A673 (cell line): ENCODE data around the gene KRTAP19-7. TPM values are rescaled to one million over a fixed set of nuclear protein-coding genes. Genes with fewer than 3 reads are reported as not detected.

ENCODE experiments used
- BruUV-seq: library from RNA; stranded (reverse); fragments of 400-500 nt; replicated peaks from 2 replicates; lab custom pipeline; 2021; lab: Mats Ljungman, UMichigan
- CTCF ChIA-PET: fragments of 300-600 bp; sonication (Branson Sonifier 250); formaldehyde crosslinking; loops from one replicate; lab custom pipeline; 2022; ENCODE audit warnings: antibody characterized with exemption; lab: Charles Lee
- POLR2A ChIA-PET: fragments of 300-600 bp; sonication (Branson Sonifier 250); formaldehyde crosslinking; loops from one replicate; lab custom pipeline; 2022; ENCODE audit warnings: antibody characterized with exemption; ENCODE audit not compliant: low non-redundant PET; lab: Charles Lee
- DNase-seq: peaks from one replicate; pipeline ENCODE4 v3.0.0-alpha.2; 2015; ENCODE audit warnings: low spot score
- H3K27ac ChIP-seq: fragments of 200-600 bp; sonication (generic); 2 replicates; pipeline ENCODE4 v1.5.1; 2016; ENCODE audit warnings: mixed run types, low read depth, mild to moderate bottlenecking, mixed read lengths, antibody characterized with exemption, low read length; ENCODE audit not compliant: poor library complexity, severe bottlenecking
- H3K27me3 ChIP-seq: fragments of 200-600 bp; sonication (generic); replicated peaks from 2 replicates; pipeline ENCODE4 v1.6.1; 2017; ENCODE audit warnings: mixed run types, low read depth, mild to moderate bottlenecking, mixed read lengths, antibody characterized with exemption, low read length; ENCODE audit not compliant: insufficient read depth, poor library complexity
- H3K36me3 ChIP-seq: fragments of 200-600 bp; sonication (generic); 2 replicates; pipeline ENCODE4 v1.6.1; 2016; ENCODE audit warnings: mixed run types, mild to moderate bottlenecking, mixed read lengths, antibody characterized with exemption, low read length; ENCODE audit not compliant: insufficient read depth, poor library complexity, severe bottlenecking
- H3K4me1 ChIP-seq: fragments of 200-600 bp; sonication (generic); 2 replicates; pipeline ENCODE4 v1.6.1; 2017; ENCODE audit warnings: mixed run types, mild to moderate bottlenecking, mixed read lengths, antibody characterized with exemption, low read length; ENCODE audit not compliant: insufficient read depth, poor library complexity, severe bottlenecking
- H3K4me3 ChIP-seq: fragments of 200-600 bp; sonication (generic); 2 replicates; pipeline ENCODE4 v1.5.1; 2016; ENCODE audit warnings: low read depth, mixed run types, mild to moderate bottlenecking, mixed read lengths, low read length; ENCODE audit not compliant: poor library complexity, severe bottlenecking
- H3K9me3 ChIP-seq: fragments of 200-600 bp; sonication (generic); 2 replicates; pipeline ENCODE4 v1.6.1; 2016; ENCODE audit warnings: mixed run types, low read depth, mild to moderate bottlenecking, mixed read lengths, antibody characterized with exemption, low read length; ENCODE audit not compliant: poor library complexity, severe bottlenecking
- EZH2 ChIP-seq: fragments of 200-600 bp; sonication (generic); IDR thresholded peaks from 2 replicates; pipeline ENCODE4 v1.6.1; 2017; ENCODE audit warnings: borderline replicate concordance, low read depth, mild to moderate bottlenecking, mixed read lengths, antibody characterized with exemption, low read length; ENCODE audit not compliant: poor library complexity, severe bottlenecking
- intact Hi-C: fragments of 100-400 bp; cut with micrococcal nuclease; formaldehyde crosslinking; loops from one replicate; pipeline ENCODE4 v1.10.0; 2022; ENCODE audit not compliant: unreplicated experiment
- total RNA-seq: library from RNA; stranded (reverse); gene quantifications from 2 replicates; pipeline ENCODE4 v1.2.3, GENCODE V29; 2021
- TF ChIP-seq, protein P1 (sequence below): fragments of 300-800, 200-600 bp; sonication (generic); conservative IDR thresholded peaks from 2 replicates; pipeline ENCODE4 v1.5.1; 2017; ENCODE audit warnings: low read depth, mild to moderate bottlenecking, antibody characterized with exemption, low read length, moderate library complexity, mixed read lengths

Gene KRTAP19-7
- total RNA-seq, 1 experiment from 2014 or later = not detected

DNA sequence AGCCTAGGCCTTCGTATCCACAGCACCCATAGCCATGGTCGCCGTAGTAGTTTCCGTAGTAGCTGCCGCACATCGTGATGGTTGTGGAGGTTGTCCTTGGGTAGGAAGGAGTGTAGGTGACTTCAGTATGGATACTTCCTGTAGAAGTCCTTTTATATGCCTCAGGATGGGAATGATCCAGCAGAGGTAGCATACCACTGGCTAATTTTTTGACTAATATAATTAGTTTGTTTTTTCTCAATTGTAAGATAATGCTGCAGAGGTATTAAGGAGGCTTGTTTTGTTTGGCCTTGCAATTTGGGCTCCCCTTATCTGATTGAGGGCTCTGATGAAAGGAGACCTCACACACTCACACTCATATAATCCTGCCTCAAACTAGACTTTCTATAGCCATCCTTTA lies 37.7 kb upstream of the KRTAP19-7 start, which contains the start of gene KRTAP6-2:
TSS of gene KRTAP6-2 (minus strand) at position 101 of the 400 bp plus-strand sequence. CDS start at position 73, 28 bp downstream.
- peaks cover 10% of the 10 kb centered on the region for H3K9me3 ChIP-seq
- CTCF ChIA-PET = no interaction called here
- H3K4me1 ChIP-seq = no peaks in the 10 kb centered on the region
- BruUV-seq = no TSS peak
- H3K27ac ChIP-seq = no peak within 1 kb of the TSS
- no peaks in the 10 kb centered on the region for H3K36me3 ChIP-seq
- POLR2A ChIA-PET = no interaction called here
- intact Hi-C loops = no loop called here
- TF ChIP-seq, protein P1, sequence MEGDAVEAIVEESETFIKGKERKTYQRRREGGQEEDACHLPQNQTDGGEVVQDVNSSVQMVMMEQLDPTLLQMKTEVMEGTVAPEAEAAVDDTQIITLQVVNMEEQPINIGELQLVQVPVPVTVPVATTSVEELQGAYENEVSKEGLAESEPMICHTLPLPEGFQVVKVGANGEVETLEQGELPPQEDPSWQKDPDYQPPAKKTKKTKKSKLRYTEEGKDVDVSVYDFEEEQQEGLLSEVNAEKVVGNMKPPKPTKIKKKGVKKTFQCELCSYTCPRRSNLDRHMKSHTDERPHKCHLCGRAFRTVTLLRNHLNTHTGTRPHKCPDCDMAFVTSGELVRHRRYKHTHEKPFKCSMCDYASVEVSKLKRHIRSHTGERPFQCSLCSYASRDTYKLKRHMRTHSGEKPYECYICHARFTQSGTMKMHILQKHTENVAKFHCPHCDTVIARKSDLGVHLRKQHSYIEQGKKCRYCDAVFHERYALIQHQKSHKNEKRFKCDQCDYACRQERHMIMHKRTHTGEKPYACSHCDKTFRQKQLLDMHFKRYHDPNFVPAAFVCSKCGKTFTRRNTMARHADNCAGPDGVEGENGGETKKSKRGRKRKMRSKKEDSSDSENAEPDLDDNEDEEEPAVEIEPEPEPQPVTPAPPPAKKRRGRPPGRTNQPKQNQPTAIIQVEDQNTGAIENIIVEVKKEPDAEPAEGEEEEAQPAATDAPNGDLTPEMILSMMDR = no peak
- TF ChIP-seq EZH2 = no peak
- H3K4me3 ChIP-seq = no peak within 1 kb of the TSS
- no peak for DNase-seq
- H3K27me3 ChIP-seq = no peaks in the 10 kb centered on the region

DNA sequence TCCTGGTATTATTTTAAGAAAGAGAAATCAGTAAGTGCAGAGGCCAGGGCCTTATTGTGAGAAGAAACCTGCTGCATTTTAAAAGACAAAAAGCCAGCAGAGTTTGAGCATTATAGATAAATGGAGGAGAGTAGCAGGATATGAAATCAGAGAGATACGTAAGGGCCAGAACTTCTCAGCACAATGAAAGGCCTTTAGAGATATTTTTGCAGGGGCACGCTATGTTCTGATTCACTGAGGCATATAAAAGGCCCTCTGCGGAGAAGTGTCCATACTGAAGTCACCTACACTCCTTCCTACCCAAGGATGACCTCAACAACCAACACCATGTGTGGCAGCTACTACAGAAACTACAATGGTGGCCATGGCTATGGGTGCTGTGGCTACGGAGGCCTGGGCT lies 31.0 kb upstream of the KRTAP19-7 start, which contains the start of gene KRTAP6-3:
TSS of gene KRTAP6-3 (plus strand) at position 301 of the 400 bp plus-strand sequence. CDS start at position 307, 6 bp downstream.
- ChIA-PET POLR2A (no interaction called here), CTCF (no interaction called here)

DNA sequence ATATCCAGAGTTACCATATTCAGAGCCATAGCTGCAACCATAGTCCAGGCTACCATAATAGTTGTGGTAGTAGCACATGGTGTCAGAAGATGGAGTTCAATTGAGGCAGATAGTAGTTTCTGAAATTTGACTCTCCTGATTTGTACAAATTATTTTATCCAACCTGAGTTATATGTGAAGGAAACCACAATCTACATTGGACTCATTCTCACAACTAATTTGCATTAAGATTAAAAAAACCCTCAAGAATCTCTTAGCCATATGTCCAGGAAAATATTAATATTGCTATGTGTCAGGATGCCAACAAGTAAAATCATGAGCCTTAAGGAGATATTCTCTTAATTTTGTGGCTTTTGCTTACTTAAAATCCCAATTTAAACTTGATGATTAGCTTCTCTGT lies 29.2 kb upstream of the KRTAP19-7 start, which contains the start of gene KRTAP22-2:
TSS of gene KRTAP22-2 (minus strand) at position 101 of the 400 bp plus-strand sequence.
- no peaks in the 10 kb centered on the region for H3K36me3 ChIP-seq
- intact Hi-C loops = no loop called here
- DNase-seq = no peak
- no peak within 1 kb of the TSS for H3K27ac ChIP-seq
- CTCF ChIA-PET = no interaction called here
- H3K27me3 ChIP-seq = no peaks in the 10 kb centered on the region
- POLR2A ChIA-PET = no interaction called here
- no peaks in the 10 kb centered on the region for H3K4me1 ChIP-seq
- no peaks in the 10 kb centered on the region for H3K9me3 ChIP-seq
- no peak within 1 kb of the TSS for H3K4me3 ChIP-seq
- BruUV-seq = no TSS peak
- TF ChIP-seq, protein P1 = no peak

More for the DNA sequence above, 31.0 kb upstream of the KRTAP19-7 start, which contains the start of gene KRTAP6-3:
- Histone ChIP-seq H3K4me3 (no peak within 1 kb of the TSS), H3K9me3 (no peaks in the 10 kb centered on the region), H3K27me3 (no peaks in the 10 kb centered on the region), H3K27ac (no peak within 1 kb of the TSS), H3K4me1 (no peaks in the 10 kb centered on the region), H3K36me3 (no peaks in the 10 kb centered on the region)
- no peak for DNase-seq
- BruUV-seq = no TSS peak
- intact Hi-C loops = no loop called here
- TF ChIP-seq, protein P1 = no peak
- no peak for TF ChIP-seq EZH2
